Ovary (tissue), 3 donors: Measurements from ENCODE around the gene NUDCD3.

Source experiments
- EP300 ChIP-seq: sonication (generic); formaldehyde crosslinking; IDR thresholded peaks from one replicate; pipeline ENCODE4 v1.6.1; 2017; ENCODE audit warnings: antibody characterized with exemption
- POLR2A ChIP-seq: fragments of 450-650 bp; IDR thresholded peaks from one replicate; pipeline ENCODE4 v1.6.1; 2017; ENCODE audit warnings: antibody characterized with exemption, mild to moderate bottlenecking, moderate library complexity
- TF ChIP-seq, protein P1 (sequence below), 3 donors: fragments of 450-650 bp in 2 of 3; fragments of 200-600 bp in 1 of 3; IDR thresholded peaks; one replicate each; pipeline versions ENCODE4 v1.5.1 to v1.8.0; 2016 to 2022; ENCODE audit warnings: antibody characterized with exemption in 3 of 3, mild to moderate bottlenecking in 1 of 3
- donor health status: DM: no; HTN: no; CAD: no.

DNA sequence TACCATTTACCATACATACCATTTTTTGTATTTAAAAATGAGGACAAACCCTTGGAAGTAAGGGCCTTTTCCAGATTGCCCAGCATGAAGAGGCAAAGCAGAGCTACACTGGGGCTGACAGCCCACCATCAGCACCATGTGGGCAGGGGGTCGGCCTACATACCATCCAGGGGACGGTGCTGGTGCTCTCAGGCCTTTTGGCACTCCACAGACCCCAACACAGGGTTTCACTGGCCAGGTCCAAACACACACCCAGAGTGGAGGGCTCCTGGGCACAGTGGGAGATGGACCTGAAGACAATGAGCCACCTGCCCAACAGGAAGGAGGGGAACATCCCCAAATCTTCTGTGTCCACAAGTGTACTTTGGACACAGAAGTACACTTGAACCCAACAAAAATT, 95.8 kb downstream of the NUDCD3 start:
- TF ChIP-seq, protein P1, sequence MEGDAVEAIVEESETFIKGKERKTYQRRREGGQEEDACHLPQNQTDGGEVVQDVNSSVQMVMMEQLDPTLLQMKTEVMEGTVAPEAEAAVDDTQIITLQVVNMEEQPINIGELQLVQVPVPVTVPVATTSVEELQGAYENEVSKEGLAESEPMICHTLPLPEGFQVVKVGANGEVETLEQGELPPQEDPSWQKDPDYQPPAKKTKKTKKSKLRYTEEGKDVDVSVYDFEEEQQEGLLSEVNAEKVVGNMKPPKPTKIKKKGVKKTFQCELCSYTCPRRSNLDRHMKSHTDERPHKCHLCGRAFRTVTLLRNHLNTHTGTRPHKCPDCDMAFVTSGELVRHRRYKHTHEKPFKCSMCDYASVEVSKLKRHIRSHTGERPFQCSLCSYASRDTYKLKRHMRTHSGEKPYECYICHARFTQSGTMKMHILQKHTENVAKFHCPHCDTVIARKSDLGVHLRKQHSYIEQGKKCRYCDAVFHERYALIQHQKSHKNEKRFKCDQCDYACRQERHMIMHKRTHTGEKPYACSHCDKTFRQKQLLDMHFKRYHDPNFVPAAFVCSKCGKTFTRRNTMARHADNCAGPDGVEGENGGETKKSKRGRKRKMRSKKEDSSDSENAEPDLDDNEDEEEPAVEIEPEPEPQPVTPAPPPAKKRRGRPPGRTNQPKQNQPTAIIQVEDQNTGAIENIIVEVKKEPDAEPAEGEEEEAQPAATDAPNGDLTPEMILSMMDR (IDR thresholded peaks at IDR 0.05), result no peak
- no peak for TF ChIP-seq POLR2A
- no peak for TF ChIP-seq EP300
